B cell (primary cell): ENCODE measurements around the gene CBX2.

Source experiments
- EZH2 ChIP-seq: IDR thresholded peaks from 2 replicates; pipeline ENCODE4 v1.6.1; 2012; ENCODE audit warnings: borderline replicate concordance, low read depth, mild to moderate bottlenecking, moderate library complexity, low read length; ENCODE audit not compliant: insufficient read depth, poor library complexity, severe bottlenecking
- TF ChIP-seq, protein P1 (sequence below): fragments of 200-600 bp; IDR thresholded peaks from one replicate; pipeline ENCODE4 v1.8.0; 2022; ENCODE audit warnings: antibody characterized with exemption, mild to moderate bottlenecking

DNA sequence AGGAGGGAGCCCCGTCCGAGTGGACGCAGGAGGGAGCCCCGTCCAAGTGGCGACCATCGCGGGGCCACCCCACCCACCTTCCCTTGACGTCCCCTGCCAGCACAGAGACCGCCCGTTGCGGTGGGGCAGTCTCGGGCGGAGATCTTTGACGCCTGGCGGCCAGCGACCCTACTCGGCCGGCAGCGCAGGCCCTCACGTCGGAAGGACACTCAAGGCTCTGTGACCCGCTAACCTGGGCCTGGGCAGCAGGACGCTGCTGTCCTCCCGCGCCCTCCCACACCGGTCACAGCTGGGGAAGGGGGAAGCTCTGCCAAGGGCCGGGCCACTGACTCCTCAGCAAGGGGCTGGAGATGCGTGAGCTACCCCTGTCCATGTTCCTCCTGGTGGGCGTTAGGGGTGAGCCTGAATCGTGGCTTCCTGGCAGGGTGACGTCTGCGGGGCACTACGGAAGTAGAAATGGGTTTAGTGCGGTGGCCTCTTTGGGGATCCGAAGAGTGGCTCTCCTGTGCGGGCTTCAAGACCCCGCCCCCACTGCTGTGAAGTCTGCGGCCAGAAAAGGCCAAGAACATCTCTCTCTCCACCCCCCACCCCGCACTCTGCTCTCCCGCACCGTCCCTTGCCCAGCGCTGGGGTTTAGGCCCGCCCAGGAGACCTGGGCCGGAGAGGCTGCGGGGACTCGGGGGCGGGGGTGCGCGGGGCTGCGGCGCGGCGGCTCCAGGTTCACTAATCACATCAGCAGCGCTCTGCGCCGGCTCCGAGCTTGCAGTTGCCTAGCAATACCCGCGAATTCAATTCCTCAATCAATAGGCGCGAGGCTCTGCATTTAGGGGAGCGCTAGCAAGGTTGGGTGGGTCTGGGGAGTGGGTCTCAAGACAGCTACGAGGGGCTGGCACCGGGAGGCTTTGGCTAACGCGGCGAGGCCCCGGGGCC, 13.1 kb downstream of the CBX2 start:
- TF ChIP-seq EZH2, result no peak
- TF ChIP-seq, protein P1, sequence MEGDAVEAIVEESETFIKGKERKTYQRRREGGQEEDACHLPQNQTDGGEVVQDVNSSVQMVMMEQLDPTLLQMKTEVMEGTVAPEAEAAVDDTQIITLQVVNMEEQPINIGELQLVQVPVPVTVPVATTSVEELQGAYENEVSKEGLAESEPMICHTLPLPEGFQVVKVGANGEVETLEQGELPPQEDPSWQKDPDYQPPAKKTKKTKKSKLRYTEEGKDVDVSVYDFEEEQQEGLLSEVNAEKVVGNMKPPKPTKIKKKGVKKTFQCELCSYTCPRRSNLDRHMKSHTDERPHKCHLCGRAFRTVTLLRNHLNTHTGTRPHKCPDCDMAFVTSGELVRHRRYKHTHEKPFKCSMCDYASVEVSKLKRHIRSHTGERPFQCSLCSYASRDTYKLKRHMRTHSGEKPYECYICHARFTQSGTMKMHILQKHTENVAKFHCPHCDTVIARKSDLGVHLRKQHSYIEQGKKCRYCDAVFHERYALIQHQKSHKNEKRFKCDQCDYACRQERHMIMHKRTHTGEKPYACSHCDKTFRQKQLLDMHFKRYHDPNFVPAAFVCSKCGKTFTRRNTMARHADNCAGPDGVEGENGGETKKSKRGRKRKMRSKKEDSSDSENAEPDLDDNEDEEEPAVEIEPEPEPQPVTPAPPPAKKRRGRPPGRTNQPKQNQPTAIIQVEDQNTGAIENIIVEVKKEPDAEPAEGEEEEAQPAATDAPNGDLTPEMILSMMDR, result no peak
